Vagina (tissue), 2 donors: ENCODE data around the gene PANK4. TPM values are rescaled to one million over a fixed set of nuclear protein-coding genes. Genes with fewer than 3 reads are reported as not detected.

Source experiments
- DNase-seq, 2 donors: peaks; one replicate each; pipeline ENCODE4 v3.0.0-alpha.2; 2017; ENCODE audit errors: extremely low spot score in 2 of 2
- H3K27ac ChIP-seq: fragments of 200-600 bp; sonication (generic); one replicate; pipeline ENCODE4 v1.5.1; 2019
- H3K27me3 ChIP-seq: fragments of 200-600 bp; sonication (generic); one replicate; pipeline ENCODE4 v1.5.1; 2019
- H3K36me3 ChIP-seq, 2 donors: fragments of 200-600 bp; sonication (generic); one replicate each; pipeline ENCODE4 v1.5.1; 2017 to 2019
- H3K4me1 ChIP-seq: fragments of 200-600 bp; sonication (generic); one replicate; pipeline ENCODE4 v1.5.1; 2019
- H3K4me3 ChIP-seq, 2 donors: fragments of 200-600 bp; sonication (generic); 1 replicate in 1 of 2; 2 replicates in 1 of 2; pipeline ENCODE4 v1.5.1; 2016 to 2019
- H3K9me3 ChIP-seq: fragments of 200-600 bp; sonication (generic); one replicate; pipeline ENCODE4 v1.5.1; 2019
- POLR2A ChIP-seq, 2 donors: fragments of 450-650 bp; IDR thresholded peaks; one replicate each; pipeline ENCODE4 v1.6.1; 2017; ENCODE audit warnings: antibody characterized with exemption in 2 of 2, mild to moderate bottlenecking in 2 of 2, moderate library complexity in 2 of 2
- POLR2AphosphoS5 ChIP-seq, 2 donors: sonication (generic); formaldehyde crosslinking; IDR thresholded peaks; one replicate each; pipeline ENCODE4 v1.9.0; 2017; ENCODE audit warnings: antibody characterized with exemption in 2 of 2, mild to moderate bottlenecking in 2 of 2, low read depth in 1 of 2; ENCODE audit not compliant: insufficient read depth in 1 of 2
- intact Hi-C: fragments of 100-400 bp; cut with DNase I; formaldehyde crosslinking; loops from one replicate; pipeline ENCODE4 v1.15.1; 2023
- total RNA-seq: library from RNA; depleted of rRNA; stranded (reverse); fragments of >200 nt; gene quantifications from one replicate; pipeline ENCODE4 v1.2.3, GENCODE V29; 2016
- TF ChIP-seq, protein P1 (sequence below), 3 experiments: fragments of 450-650 bp in 2 of 3; fragments of 200-600 bp in 1 of 3; sonication (generic) in 1 of 3; IDR thresholded peaks; one replicate each; pipeline ENCODE4 v1.5.1; 2017 to 2019; ENCODE audit warnings: antibody characterized with exemption in 3 of 3, mild to moderate bottlenecking in 2 of 3, moderate library complexity in 2 of 3

The PANK4 gene
- total RNA-seq, 1 donor from 2014 or later: 39.5 TPM

DNA sequence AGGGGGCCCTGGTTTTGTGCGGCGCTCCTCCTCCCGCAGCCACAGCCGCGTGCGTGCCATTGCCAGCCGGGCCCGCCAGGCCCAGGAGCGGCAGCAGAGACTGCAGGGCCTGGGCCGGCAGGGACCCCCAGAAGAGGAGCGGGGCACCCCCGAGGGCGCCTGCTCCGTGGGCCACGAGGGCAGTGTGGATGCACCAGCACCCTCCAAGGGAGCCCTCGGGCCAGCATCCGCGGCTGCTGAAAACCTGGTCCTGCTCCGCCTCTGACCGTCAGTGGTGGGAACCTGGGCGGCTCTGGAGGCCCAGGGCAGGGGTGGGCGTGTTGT lies 21.5 kb downstream of the PANK4 start:
- intact Hi-C loops: no loop called here
- no peaks in the 10 kb centered on the region for H3K9me3 ChIP-seq
- no peaks in the 10 kb centered on the region for H3K27me3 ChIP-seq
- H3K36me3 ChIP-seq: peaks cover 0 to 14% of the 10 kb centered on the region in 2 donors
- H3K4me1 ChIP-seq: peaks cover 25% of the 10 kb centered on the region
- TF ChIP-seq, protein P1, sequence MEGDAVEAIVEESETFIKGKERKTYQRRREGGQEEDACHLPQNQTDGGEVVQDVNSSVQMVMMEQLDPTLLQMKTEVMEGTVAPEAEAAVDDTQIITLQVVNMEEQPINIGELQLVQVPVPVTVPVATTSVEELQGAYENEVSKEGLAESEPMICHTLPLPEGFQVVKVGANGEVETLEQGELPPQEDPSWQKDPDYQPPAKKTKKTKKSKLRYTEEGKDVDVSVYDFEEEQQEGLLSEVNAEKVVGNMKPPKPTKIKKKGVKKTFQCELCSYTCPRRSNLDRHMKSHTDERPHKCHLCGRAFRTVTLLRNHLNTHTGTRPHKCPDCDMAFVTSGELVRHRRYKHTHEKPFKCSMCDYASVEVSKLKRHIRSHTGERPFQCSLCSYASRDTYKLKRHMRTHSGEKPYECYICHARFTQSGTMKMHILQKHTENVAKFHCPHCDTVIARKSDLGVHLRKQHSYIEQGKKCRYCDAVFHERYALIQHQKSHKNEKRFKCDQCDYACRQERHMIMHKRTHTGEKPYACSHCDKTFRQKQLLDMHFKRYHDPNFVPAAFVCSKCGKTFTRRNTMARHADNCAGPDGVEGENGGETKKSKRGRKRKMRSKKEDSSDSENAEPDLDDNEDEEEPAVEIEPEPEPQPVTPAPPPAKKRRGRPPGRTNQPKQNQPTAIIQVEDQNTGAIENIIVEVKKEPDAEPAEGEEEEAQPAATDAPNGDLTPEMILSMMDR (IDR thresholded peaks at IDR 0.05): no peak
- no peak for TF ChIP-seq POLR2A (IDR thresholded peaks at IDR 0.05)
- TF ChIP-seq POLR2AphosphoS5 (IDR thresholded peaks at IDR 0.05; ENCODE audit: insufficient read depth in 1 of 2, low read depth in 1 of 2): no peak
- H3K4me3 ChIP-seq: no peak overlapping the region
- DNase-seq: no peak
- H3K27ac ChIP-seq: no peak overlapping the region

DNA sequence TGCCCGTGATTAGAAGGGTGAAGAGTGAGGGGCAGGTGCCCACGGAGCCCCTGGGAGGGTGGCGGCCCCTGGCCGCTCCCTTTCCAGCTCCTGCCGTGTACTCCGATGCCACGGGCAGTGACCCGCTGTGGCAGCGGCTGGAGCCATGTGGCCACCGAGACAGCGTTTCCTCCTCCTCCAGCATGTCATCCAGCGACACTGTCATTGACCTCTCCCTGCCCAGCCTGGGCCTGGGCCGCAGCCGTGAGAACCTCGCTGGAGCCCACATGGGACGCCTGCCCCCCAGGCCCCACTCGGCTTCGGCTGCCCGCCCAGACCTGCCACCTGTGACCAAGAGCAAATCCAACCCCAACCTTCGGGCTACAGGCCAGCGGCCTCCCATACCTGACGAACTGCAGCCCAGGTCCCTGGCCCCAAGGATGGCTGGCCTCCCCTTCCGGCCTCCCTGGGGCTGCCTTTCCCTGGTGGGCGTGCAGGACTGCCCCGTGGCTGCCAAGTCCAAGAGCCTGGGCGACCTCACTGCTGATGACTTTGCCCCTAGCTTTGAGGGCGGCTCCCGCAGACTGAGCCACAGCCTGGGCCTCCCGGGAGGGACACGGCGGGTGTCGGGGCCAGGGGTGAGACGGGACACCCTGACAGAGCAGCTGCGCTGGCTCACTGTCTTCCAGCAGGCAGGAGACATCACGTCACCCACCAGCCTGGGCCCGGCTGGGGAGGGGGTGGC lies 22.0 kb downstream of the PANK4 start:
- no peak for DNase-seq
- TF ChIP-seq POLR2A (IDR thresholded peaks at IDR 0.05) (no peak), POLR2AphosphoS5 (IDR thresholded peaks at IDR 0.05; ENCODE audit: insufficient read depth in 1 of 2, low read depth in 1 of 2) (no peak)
- TF ChIP-seq, protein P1 (IDR thresholded peaks at IDR 0.05): no peak
- Histone ChIP-seq H3K9me3 (no peaks in the 10 kb centered on the region), H3K27me3 (no peaks in the 10 kb centered on the region), H3K27ac (no peak overlapping the region), H3K36me3 (peaks cover 0 to 9% of the 10 kb centered on the region in 2 donors), H3K4me1 (peaks cover 28% of the 10 kb centered on the region), H3K4me3 (no peak overlapping the region)
- intact Hi-C loops: no loop called here

DNA sequence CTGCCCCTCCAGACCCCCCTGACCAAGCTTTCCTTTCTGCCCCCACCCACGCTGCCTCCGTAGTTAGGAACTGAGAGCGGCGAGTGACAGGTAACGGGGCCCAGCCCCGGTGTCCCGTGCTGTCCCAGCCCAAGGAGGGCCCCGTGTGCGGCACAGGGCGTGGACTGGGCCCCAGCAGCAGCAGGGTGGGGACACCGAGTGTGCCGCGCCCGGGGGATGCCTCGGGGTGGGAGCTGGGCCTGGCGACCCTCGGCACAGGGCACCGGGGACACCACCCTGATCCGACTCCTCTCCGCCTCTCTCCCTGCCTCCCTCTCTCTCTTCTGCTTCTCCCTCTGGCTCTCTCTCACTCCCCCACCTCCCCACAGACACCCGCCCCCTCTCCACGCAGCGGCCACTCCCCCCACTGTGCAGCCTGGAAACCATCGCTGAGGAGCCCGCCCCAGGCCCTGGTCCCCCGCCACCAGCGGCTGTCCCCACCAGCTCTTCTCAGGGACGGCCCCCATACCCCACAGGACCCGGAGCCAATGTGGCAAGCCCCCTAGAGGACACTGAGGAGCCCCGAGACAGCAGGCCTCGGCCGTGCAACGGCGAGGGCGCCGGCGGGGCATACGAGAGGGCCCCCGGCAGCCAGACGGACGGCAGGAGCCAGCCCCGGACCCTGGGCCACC lies 22.7 kb downstream of the PANK4 start:
- H3K27ac ChIP-seq: no peak overlapping the region
- H3K36me3 ChIP-seq: peaks cover 0 to 7% of the 10 kb centered on the region in 2 donors
- no peak for DNase-seq
- H3K9me3 ChIP-seq: no peaks in the 10 kb centered on the region
- H3K4me3 ChIP-seq: no peak overlapping the region
- intact Hi-C loops: no loop called here
- H3K27me3 ChIP-seq: no peaks in the 10 kb centered on the region
- H3K4me1 ChIP-seq: peaks cover 28% of the 10 kb centered on the region
- TF ChIP-seq, protein P1 (IDR thresholded peaks at IDR 0.05): no peak
- TF ChIP-seq POLR2A (IDR thresholded peaks at IDR 0.05) (no peak), POLR2AphosphoS5 (IDR thresholded peaks at IDR 0.05; ENCODE audit: insufficient read depth in 1 of 2, low read depth in 1 of 2) (no peak)

DNA sequence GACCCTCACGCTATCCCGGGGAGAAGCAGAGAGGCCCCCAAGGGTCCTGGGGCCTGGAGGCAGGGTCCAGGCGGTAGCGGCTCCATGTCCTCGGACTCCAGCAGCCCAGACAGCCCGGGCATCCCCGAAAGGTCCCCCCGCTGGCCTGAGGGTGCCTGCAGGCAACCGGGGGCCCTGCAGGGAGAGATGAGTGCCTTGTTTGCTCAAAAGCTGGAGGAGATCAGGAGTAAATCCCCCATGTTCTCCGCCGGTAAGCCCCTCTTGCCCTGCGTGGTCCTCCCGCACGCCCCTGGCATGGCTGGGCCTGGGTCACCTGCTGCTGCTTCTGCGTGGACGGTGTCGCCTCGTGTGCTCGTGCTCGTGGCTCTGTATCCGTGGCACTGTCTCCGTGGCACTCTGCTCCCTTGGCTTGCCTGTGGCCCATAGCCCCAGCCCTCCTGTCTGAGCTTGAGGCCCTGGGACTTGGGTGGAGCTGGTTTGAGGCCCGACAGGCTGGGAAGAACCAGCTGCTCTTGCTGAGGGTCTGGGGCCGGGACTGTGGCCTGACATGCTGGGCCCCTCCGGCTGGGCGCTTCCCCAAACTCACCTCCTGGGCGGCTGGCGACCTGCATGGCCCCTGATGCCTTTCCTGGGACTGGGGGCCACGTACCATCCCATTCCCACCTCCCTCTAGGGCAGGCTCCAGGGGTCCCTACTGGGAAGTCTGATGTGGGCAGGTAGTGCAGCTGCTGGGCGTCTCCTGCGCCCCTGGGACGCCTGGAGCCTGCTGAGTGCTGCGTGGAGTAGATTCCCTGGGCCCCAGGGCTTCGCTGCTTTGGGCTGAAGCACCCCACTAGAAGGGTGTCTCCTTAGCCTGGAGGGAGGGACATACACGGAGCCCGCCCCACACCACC lies 23.5 kb downstream of the PANK4 start:
- TF ChIP-seq, protein P1 (IDR thresholded peaks at IDR 0.05): no peak
- TF ChIP-seq POLR2A (IDR thresholded peaks at IDR 0.05) (no peak), POLR2AphosphoS5 (IDR thresholded peaks at IDR 0.05; ENCODE audit: insufficient read depth in 1 of 2, low read depth in 1 of 2) (peak in 1 of 2 donors; percentile 10)
- Histone ChIP-seq H3K4me1 (peaks cover 28% of the 10 kb centered on the region), H3K27me3 (no peaks in the 10 kb centered on the region), H3K36me3 (peaks cover 0 to under 1% of the 10 kb centered on the region in 2 donors), H3K4me3 (no peak overlapping the region), H3K9me3 (no peaks in the 10 kb centered on the region), H3K27ac (no peak overlapping the region)
- DNase-seq: no peak
- intact Hi-C loops: no loop called here
